ENCODE results near the gene DNAJB11. TPM values are rescaled to one million over a fixed set of nuclear protein-coding genes. Genes with fewer than 3 reads are reported as not detected.
"Not testable (repeated sequence)": the region's sequence is repeated elsewhere in the genome, so short reads cannot be mapped to it uniquely, and the experiment has no call there.

The DNAJB11 gene
- polyA plus RNA-seq, 3 donors, result 65.8 to 68.8 (median 67.4) TPM

GRCh38 chr3:186551387-186551786 lies 19.1 kb upstream of the DNAJB11 start:
- no peak for DNase-seq (ENCODE audit: low read depth in 3 of 3, low spot score in 2 of 3)

GRCh38 chr3:186552408-186553031 lies 18.0 kb upstream of the DNAJB11 start:
- DNase-seq (ENCODE audit: low read depth in 3 of 3, low spot score in 2 of 3), result no peak

GRCh38 chr3:186564586-186564985 lies 5.9 kb upstream of the DNAJB11 start:
- DNase-seq (ENCODE audit: low read depth in 3 of 3, low spot score in 2 of 3), result no peak

- DNase-seq (ENCODE audit: low read depth in 3 of 3, low spot score in 2 of 3), result peak in 1 of 3 donors; percentile 5
These were observed 3.8 kb upstream of the DNAJB11 start for GRCh38 chr3:186566772-186567071.

DNA sequence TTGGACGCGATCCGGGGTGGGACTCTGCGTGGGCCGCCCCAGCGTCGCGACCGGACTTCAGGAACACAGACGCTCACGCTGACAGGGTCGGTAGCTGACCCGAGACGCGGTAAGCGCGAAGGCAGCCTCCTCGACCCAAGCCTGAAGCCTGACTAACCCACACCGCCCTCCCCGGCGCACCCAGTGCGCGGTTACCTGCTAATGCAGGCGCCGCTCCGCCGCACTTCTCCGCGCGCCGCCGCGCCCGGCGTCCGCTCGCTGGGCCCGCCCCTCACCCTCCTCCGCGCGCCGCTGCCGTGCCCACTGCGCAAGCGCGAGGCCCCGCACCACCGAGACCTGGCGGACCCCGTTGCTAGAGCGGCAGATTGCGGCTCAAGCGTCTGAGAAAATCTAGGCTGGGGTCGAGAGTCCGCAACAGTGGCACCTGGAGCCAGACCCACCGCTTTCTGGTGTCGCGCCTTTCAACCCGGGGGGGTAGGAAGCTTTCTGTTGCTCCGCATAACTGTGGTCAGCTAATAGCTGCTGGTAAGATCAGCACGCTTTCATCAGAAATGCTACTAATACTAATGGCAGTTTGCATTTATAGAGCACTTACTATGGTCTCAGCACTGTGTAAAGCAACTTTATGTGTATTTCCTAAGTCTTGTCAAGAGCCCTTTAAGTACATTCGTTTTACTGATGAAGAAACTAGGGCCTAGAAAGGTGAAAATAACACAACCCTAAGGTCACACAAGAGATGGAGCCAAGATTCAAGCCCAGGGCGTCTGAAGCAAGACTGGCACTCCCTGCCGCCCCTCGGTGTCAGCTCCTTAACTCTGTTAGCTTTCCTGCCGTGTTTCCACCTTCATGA lies 3.2 kb upstream of the DNAJB11 start, which contains the start of gene TBCCD1:
TBCCD1 (minus strand) TSS at position 268 of the 850 bp plus-strand sequence. CDS start 3,010 bp downstream, outside the sequence.
- DNase-seq (ENCODE audit: low read depth in 3 of 3, low spot score in 2 of 3), result peak; percentile 86 to 88 (median 87)

- DNase-seq (ENCODE audit: low read depth in 3 of 3, low spot score in 2 of 3), result not testable (repeated sequence)
These were observed 1.2 kb upstream of the DNAJB11 start for GRCh38 chr3:186569361-186569760.

DNA sequence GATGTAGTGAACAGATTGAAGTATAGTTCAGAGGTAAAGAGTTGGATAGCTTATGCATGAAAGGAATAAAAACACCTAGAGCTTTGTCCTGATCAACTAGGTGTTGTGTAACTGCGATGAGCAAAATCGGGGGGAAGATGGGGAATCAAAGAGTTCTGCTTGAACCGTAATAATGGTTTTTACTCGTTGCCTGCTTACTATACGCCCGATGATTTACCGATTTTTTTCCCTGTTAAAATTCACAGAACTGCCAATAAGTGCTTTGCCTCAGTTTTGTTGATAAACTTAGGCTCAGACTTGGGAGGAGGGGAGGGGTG lies 783 bp upstream of the DNAJB11 start:
- no peak for DNase-seq (ENCODE audit: low read depth in 3 of 3, low spot score in 2 of 3)

DNA sequence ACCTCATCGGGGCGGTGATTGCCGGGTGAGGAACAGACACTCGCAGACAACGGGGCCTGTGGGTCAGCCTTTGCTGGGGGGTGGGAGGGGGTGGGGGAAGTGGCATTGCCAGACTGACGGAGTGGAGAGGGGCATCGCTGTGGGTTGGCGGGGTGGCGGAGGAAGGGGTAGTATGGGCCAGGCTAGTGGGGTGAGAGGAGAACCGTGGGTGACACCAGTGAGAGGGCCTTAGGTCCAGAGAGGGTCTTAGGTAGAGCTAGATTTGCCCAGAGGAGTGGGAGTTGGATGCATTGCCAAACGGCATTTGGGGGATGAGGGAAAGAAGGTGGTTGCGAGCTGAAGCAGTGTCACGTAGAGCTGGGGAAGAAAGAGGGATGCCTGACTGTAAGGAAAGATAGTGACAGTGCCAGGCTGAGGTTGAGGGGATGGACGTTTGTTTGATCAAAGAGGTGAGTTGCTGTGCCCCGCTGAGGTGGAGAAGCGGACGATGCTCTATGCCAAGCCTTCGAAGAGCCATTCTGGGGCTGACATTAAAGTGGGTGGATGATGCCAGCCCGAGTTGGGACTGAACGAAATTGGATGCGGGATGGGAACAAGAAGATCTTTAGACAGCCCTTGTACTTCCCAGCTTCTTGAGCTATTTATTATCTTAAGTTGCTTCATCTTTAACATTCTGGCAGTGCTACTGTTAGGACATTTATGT lies 572 bp downstream of the DNAJB11 start:
- no peak for DNase-seq (ENCODE audit: low read depth in 3 of 3, low spot score in 2 of 3)

DNA sequence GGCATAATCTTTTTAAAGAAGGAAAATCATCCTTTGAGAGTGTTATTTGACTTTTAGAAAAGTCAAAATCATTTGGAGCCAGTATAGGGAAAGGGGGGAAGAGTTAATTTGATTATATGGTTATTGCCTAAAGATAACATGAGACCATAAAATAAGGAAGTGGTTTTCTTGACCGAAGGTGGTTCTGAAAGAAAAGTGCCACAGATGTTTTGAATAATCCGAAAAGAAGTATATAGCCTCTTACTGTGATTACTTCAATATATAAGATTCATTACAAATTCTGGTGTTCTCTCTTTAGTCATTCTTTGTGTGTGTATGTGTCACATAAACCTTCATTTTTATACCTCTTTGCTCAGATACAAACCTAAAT lies 1.1 kb downstream of the DNAJB11 start:
- no peak for DNase-seq (ENCODE audit: low read depth in 3 of 3, low spot score in 2 of 3)

GRCh38 chr3:186577521-186577920 lies 7.0 kb downstream of the DNAJB11 start:
- DNase-seq (ENCODE audit: low read depth in 3 of 3, low spot score in 2 of 3), result no peak

- DNase-seq (ENCODE audit: low read depth in 3 of 3, low spot score in 2 of 3), result no peak
These were observed 10.3 kb downstream of the DNAJB11 start for GRCh38 chr3:186580785-186581184.

GRCh38 chr3:186582541-186582940 lies 12.0 kb downstream of the DNAJB11 start:
- DNase-seq (ENCODE audit: low read depth in 3 of 3, low spot score in 2 of 3), result no peak

DNA sequence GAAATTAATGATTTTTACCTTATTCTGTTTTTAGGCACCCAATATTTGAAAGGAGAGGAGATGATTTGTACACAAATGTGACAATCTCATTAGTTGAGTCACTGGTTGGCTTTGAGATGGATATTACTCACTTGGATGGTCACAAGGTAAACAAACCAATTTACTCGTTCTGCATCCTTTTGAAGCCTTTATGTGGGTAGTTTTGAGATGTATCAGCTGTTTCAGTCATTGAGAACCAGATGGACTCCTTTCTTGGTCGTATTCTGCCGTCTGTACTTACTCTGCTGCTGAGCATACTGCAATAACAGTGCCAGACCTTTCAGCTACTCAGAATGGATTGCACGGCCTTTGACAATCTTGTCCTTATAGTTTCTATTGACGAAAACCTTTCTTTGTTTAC lies 13.3 kb downstream of the DNAJB11 start:
- no peak for DNase-seq (ENCODE audit: low read depth in 3 of 3, low spot score in 2 of 3)

DNA sequence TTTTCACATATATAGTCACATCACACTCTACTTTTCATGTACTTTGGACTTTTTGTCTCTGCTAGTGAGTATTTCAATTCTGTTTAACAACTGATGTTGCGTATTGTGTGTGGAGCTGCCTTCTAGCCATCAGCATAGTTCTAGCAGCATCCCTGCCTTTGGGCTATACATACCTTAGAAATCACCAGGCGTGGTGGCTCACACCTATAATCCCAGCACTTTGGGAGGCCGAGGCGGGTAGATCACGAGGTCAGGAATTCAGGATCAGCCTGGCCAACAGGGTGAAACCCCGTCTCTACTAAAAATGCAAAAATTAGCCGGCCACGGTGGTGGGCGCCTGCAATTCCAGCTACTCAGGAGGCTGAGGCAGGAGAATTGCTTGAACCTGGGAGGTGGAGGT lies 15.7 kb downstream of the DNAJB11 start:
- not testable (repeated sequence) for DNase-seq (ENCODE audit: low read depth in 3 of 3, low spot score in 2 of 3)

DNA sequence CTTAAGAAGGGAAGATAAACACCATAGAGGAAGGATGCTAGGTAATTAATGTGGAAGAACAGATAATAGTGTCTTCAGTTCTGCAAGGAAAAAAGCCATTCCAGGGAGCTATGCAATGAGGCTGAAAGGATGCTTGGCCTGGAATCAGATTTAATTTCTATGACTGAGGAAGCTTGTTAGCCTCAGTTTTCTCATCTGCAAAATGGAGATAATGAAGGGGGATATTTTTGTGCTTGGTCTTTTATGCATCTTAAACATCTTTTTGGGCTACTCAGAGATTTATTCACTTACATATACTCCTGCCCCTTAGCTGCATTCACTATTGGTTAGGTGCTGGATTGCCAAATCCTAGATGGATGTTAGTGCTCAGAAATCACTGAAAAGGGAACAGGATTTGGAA lies 16.7 kb downstream of the DNAJB11 start:
- DNase-seq (ENCODE audit: low read depth in 3 of 3, low spot score in 2 of 3), result no peak

DNA sequence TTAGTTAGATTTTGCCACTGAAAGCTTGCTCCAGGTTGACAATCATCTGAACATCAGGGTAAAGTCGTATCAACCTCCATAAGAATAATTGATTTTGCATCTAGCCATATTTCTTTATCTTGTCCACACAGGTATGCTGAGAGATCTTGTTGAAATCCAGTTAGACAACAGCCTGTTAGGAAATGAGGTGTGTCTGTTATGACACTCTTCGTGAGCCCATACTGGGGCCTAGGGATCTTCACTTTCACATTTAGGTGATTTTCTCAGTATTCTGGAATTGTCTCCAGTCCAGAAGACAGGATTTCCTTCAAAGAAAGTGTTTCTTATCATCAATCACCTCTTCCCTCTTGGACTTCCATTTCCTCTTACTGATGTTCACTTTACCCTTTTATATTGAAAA lies 18.1 kb downstream of the DNAJB11 start:
- no peak for DNase-seq (ENCODE audit: low read depth in 3 of 3, low spot score in 2 of 3)

DNA sequence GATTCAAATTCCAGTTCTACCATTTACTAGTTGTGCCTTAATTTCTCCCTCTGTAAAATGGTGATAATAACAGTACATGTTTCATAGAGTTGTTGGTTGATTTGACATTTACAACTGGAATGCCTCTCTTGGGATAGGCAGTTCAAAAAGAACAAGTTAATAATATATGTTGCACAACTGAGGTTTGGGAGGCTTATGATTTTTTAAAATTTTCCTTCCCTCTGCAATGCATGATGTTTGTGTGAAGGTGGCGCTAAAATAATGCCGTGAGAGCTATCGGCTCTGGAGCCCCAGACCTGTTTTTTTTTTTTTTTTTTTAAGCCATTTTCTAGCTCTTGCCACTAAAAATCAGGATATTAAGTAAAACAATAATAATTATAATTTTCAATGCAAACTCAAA lies 18.6 kb downstream of the DNAJB11 start:
- DNase-seq (ENCODE audit: low read depth in 3 of 3, low spot score in 2 of 3), result no peak

DNA sequence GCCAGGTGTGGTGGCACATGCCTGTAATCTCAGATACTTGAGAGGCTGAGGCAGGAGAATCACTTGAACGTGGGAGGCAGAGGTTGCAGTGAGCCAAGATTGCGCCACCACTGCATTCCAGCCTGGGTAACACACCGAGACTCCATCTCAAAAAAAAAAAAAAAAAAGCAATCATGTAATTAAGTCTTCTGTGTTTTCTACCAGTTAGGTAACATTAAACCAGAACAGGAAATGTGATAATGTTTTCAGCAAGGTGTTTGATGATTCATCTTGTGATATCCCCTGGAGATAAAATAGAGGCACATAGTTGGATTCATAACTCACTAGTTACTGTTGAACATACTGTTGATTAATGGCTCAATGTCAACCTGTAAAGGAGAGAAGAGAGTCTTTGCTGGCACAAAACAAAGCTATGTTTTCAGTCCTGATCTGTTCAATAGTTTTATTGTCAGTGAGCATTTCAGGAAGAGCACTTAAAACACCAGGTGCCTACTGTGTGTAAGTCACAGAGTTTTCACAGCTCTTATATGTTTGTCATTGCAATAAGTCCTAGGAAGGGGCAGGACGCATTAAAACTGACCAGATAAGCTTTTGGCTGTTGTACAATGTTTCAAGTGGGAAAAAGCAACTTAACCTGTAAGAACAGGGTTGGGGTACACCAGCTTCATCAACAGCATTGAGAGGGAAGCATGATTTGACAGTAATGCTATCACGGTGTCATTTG lies 19.5 kb downstream of the DNAJB11 start:
- DNase-seq (ENCODE audit: low read depth in 3 of 3, low spot score in 2 of 3), result no peak

- no peak for DNase-seq (ENCODE audit: low read depth in 3 of 3, low spot score in 2 of 3)
These were observed 20.2 kb downstream of the DNAJB11 start for GRCh38 chr3:186590580-186591295.

DNA sequence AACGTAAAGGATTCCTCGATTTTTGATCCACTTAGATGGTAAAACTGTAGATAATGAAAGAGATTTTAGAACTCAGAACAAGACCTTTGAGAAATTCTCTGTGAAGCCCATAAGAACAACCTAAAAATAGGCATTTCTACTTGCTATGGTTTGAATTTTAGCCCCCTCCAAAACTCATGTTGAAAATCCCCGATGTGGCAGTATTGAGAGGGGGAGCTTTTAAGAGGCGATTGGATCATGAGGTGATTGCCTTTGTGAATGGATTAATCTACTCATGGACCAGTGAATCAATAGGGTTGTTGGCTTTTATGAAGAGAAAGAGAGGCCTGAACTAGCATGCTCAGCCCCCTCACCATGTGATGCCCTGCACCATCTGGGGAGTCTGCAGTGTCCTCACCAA lies 22.2 kb downstream of the DNAJB11 start:
- DNase-seq (ENCODE audit: low read depth in 3 of 3, low spot score in 2 of 3), result no peak

- DNase-seq (ENCODE audit: low read depth in 3 of 3, low spot score in 2 of 3), result no peak
These were observed 23.3 kb downstream of the DNAJB11 start for GRCh38 chr3:186593862-186594261.
